Esophagus muscularis mucosa (tissue), 4 donors: ENCODE results near the gene GRIK1.
"Not testable (repeated sequence)": the region's sequence is repeated elsewhere in the genome, so short reads cannot be mapped to it uniquely, and the experiment has no call there.

Source experiments
- EP300 ChIP-seq: sonication (generic); formaldehyde crosslinking; IDR thresholded peaks from one replicate; pipeline ENCODE4 v1.6.1; 2017; ENCODE audit warnings: antibody characterized with exemption
- POLR2A ChIP-seq: fragments of 450-650 bp; IDR thresholded peaks from one replicate; pipeline ENCODE4 v1.6.1; 2017; ENCODE audit warnings: antibody characterized with exemption, moderate library complexity, mild to moderate bottlenecking, low read depth
- POLR2AphosphoS5 ChIP-seq, 2 donors: sonication (generic); formaldehyde crosslinking; IDR thresholded peaks; one replicate each; pipeline ENCODE4 v1.6.1; 2017; ENCODE audit warnings: antibody characterized with exemption in 2 of 2
- TF ChIP-seq, protein P1 (sequence below), 3 experiments: fragments of 200-600 bp in 2 of 3; fragments of 450-650 bp in 1 of 3; sonication (generic) in 2 of 3; IDR thresholded peaks; one replicate each; pipeline ENCODE4 v1.5.1; 2017 to 2019; ENCODE audit warnings: antibody characterized with exemption in 3 of 3, mild to moderate bottlenecking in 2 of 3, moderate library complexity in 1 of 3

DNA sequence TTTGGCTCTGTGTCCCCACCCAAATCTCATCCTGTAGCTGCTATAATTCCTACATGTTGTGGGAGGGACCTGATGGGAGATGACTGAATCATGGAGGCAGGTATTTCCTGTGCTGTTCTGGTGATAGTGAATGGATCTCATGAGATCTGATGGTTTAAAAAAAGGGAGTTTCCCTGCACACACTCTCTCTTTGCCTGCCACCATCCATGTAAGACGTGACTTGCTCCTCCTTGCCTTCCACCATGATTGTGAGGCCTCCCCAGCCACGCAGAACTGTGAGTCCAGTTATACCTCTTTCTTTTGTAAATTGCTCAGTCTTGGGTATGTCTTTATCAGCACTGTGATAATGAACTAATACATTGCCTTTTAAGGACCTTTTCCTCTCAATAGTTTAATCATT is 18.2 kb upstream of the GRIK1 start:
- TF ChIP-seq, protein P1, sequence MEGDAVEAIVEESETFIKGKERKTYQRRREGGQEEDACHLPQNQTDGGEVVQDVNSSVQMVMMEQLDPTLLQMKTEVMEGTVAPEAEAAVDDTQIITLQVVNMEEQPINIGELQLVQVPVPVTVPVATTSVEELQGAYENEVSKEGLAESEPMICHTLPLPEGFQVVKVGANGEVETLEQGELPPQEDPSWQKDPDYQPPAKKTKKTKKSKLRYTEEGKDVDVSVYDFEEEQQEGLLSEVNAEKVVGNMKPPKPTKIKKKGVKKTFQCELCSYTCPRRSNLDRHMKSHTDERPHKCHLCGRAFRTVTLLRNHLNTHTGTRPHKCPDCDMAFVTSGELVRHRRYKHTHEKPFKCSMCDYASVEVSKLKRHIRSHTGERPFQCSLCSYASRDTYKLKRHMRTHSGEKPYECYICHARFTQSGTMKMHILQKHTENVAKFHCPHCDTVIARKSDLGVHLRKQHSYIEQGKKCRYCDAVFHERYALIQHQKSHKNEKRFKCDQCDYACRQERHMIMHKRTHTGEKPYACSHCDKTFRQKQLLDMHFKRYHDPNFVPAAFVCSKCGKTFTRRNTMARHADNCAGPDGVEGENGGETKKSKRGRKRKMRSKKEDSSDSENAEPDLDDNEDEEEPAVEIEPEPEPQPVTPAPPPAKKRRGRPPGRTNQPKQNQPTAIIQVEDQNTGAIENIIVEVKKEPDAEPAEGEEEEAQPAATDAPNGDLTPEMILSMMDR (IDR thresholded peaks at IDR 0.05): not testable (repeated sequence)
- not testable (repeated sequence) for TF ChIP-seq POLR2AphosphoS5 (IDR thresholded peaks at IDR 0.05); POLR2A; EP300
